Ureter (tissue), 1 donor: ENCODE results near the gene SRC. TPM values are rescaled to one million over a fixed set of nuclear protein-coding genes. Genes with fewer than 3 reads are reported as not detected.

ENCODE experiments used
- DNase-seq: peaks from one replicate; pipeline ENCODE4 v3.0.0-alpha.2; 2020; ENCODE audit warnings: low spot score
- total RNA-seq: library from RNA; stranded (reverse); gene quantifications from one replicate; pipeline ENCODE4 v1.2.4, GENCODE V29; 2023
- donor health status: DM: yes; HTN: yes; CAD: no.

Gene SRC
- total RNA-seq, 1 donor from 2014 or later, result 166 TPM

DNA sequence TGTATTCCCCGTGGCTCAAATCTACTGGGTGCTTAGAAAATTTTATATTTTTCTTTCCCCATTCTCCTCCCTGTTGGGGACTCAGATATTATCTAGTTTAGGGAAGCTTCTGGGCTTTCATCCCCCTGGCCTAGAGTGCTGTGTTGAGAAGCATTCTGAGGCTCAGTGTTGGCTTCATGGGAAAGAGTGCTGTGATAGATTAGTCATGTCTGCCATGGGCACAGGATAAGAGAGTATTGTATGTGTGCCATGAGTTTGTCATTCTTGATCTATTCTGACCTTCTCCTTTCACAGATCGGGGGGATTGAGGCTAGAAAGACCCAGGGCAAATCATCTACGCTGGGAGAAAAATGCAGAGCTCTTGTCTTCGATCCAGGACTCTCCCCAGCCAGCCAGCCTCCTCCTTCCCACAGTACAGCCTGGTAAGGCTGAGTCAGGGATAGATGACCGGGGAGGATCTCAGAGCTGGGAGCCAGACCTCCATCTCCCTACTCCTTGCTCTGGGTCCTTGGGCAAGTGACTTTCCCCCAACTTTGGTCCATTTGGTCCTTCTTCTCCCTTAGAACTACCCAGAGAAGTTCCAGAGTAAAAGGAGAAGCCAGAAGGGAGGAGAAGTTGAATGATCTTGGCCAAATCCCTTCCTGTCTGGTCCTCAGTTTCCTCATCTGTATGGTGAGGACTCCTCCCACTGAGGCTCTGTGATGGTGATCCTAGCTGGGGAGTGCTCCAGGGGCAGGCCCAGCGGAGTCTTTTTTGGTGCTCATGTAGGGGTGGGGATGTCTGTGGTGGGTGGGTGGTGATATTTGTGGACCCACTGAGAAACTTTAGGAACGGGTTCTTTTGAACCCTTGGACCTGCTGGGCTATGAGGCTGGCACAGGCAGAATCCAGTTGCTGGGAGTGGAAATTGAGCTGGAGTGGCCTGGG lies 5.0 kb downstream of the SRC start:
- no peak for DNase-seq

GRCh38 chr20:37351689-37352607 lies 6.0 kb downstream of the SRC start:
- DNase-seq, result no peak

DNA sequence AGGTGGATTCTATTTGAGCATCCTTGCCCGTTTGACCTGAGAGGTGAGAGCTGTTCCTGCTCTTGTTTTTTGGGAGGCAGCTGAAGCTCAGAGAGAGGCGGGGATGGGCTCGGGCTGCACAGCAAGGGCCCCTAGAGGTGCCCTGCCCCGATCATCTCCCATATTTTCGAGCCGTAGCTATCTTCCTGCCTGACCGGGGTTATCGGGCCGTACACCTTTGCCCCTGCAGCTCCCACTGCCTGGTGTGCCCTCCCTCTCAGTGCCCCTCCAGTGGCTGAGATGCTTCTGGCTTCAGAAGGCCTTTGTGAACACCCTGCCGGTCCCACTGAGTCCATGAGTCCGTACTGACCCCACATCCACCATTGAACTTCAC lies 6.7 kb downstream of the SRC start:
- no peak for DNase-seq

DNA sequence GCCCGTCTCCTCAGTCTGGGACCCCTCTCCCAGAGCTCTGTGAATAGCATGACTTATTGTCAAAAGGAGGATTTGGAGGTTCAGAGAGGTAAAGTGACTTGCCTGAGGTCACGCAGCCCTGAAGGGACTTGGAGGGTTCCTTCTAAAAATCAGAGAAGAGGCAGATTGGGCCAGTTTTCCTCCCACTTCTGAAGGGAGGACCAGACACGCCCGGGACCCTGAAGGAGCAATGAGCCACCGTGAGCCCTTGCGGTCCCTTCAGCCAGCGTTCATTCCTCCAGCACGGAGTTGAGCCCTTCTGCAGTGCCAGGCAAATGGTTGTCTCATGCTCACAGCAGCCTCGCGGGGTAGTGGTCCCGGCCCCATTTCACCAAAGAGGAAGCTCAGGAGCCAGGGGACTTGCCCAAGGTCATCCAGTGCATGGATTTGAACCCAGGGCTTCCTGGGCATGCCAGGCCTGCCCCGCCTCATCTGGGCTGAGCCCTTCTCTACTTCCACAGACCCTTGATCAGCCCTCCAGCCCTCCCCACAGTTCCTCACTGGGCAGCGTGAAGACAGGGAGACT lies 7.4 kb downstream of the SRC start:
- DNase-seq, result no peak

GRCh38 chr20:37354210-37355195 lies 8.6 kb downstream of the SRC start:
- DNase-seq, result no peak

DNA sequence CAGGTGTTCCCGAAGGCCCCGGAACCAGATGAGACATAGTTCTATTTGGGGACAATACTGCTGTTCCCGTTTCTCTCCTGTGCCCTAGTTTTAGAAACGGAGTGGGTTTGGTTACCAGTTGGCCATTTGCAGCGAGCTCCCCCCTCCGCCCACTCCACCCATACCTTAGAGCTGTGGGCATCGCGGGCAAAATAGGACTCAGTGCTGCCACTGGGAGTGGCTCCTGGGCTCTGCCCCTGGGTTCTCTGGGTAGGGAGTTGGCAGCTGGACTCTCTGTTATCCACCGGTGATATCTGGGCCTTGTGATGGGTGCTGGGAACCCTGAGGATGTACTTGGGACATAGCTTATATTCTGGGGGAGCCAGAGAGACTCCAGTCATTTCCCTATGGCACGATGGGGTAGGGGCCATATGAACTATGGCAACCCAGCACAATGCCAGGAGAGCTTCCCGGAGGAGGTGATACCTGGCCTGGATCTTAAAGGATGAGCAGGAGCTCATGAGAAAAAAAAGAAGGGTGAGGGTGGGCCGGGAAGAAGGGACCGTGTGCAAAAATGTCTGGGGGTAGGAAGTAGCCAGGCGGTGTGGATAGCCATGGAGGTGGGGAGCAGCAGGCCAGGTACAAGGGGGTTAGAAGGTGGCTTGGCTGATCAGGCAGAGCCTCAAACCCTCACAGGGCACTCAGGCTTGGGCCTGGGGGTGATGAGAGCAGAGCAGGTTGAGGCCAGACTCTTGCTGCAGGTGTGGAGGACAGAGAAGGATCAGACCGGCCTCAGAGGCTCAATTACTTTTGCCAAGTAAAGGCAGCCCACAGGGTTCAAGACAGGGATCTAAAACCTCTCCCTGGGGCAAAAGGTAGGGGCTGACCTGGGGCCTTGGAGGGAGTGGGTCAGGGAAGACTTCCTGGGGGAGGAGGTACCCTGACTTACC lies 9.6 kb downstream of the SRC start:
- DNase-seq, result no peak

DNA sequence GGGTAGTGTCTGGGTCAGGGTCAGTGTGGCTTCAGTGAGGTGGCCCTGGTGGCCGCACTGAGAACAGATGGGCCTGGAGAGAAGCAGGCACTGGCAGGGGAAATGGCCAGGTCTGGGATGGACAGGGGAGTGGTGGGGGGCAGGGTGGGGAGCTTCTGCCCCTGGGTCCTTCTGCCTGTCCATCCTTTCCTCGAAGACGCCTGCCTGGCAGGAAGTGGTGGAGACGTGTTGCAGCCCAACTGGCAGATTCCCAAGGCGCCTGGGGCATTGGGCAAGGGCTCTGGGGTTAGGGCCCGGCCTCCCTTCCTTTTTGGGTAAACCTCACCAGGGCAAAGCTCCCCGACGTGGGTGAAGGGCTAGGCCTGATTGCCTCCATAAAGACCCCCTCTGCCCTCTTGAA lies 10.4 kb downstream of the SRC start:
- DNase-seq, result peak; percentile 86

GRCh38 chr20:37356961-37357371 lies 11.0 kb downstream of the SRC start:
- no peak for DNase-seq

- DNase-seq, result no peak
Observed at GRCh38 chr20:37357481-37358365, 11.8 kb downstream of the SRC start.

DNA sequence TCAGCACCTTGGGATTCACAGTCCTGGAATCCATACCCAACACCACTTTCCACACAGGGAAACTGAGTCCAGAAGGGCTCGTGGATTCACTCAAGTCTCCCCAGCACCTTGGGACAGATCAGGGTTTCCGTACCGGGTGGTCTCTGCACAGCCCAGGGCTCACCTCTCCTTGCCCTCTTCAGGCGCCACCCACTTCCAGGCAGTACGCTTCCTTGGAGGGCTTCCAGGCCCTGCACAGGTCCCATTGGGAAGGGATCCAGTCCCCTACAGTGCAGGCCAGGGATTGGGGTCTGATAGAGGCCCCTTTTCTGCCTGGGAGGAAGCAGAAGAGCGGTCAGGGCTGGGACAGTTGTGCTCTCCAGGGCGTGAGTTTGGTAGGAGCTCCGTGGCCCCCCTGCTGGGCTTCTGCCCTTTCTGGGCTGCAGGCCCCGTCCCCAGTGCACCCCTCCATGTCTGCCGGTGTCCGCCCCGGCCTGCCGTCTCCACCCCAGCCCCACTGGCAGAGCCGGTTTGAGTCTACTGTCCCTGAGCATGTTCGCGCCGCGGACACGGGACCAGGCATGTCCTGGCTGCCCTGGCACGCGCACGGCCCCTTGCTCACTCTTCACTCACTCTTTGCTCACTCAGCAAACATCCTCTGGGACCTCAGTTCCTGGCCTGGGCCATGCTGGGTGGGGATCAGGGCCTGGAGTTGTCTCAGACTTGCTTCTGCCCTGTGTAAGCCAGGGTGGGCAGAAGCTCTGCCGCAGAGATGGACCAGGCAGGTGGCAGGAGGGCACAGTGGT lies 12.6 kb downstream of the SRC start:
- peak; percentile 91 for DNase-seq

GRCh38 chr20:37359331-37359730 lies 13.4 kb downstream of the SRC start:
- no peak for DNase-seq

- DNase-seq, result no peak
Observed at GRCh38 chr20:37359836-37360235, 13.9 kb downstream of the SRC start.

GRCh38 chr20:37360391-37361115 lies 14.6 kb downstream of the SRC start:
- no peak for DNase-seq

DNA sequence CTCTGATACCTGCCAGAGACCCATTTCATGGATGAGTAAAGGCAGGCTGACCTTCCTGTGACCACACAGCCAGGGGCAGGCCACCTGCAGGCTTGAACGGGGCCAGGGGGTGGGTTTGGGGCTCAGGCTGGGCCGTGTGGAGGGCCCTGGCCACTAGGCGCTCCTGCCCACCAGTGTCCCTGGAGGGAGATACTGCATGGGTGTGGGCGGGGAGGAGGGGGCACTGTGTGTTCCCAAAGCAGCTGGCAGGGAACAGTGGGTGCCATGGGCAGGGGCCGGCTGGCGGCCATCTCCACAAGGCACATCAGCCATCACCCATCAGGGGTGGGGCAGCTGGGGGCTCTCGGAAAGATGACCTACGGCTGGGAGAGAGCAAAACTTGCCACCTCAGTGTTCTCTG lies 15.4 kb downstream of the SRC start:
- no peak for DNase-seq

DNA sequence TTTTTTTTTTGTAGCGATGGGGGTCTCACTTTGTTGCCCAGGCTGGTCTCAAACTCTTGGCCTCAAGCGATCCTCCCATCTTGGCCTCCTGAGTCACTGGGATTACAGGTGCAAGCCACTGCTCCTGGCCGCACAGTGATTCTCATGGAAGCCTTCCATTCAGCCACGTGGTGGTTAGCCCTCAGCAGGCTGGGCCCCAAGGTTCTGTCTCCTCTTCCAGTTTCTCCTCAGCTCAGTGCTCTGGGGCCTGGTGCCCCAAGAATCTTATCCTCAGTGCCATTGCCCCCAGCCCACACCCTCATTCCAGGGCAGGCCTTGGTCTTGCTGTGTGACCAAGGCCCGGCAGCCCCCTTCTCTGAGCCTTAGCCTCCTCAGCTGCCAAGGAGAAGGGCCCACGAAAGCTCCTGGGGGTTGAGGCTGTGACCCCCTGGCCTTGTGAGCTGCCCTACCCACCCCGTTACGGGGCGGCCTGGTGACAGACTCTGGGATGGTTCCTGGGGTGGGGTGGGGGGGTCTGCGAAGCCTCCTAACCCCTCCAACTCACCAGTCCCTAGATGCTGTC lies 16.4 kb downstream of the SRC start:
- no peak for DNase-seq

DNA sequence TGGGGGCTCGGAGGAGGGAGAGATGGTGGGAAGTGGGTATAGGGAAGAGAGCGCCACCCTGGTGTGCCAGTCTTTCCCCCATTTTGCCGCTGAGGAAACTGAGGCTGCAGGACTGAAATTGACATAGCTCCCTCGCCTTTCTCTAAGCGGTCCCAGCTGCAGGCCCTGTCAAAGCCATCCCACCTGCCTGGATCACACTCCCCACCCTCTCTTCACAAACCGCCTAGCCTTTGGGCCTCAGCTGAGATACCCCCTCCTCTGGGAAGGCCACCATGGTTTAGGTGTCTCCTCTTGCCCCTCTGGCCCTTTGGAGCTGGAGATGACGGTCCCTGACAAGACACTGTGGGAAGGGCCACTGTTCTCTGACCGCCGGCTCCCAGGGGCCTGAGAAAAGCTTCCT lies 16.9 kb downstream of the SRC start:
- DNase-seq, result no peak
